Measurements from ENCODE around the gene PDE4D.
"Not testable (repeated sequence)": the region's sequence is repeated elsewhere in the genome, so short reads cannot be mapped to it uniquely, and the experiment has no call there.

PDE4D gene

GRCh38 chr5:59766427-59767210, 126.9 kb downstream of the PDE4D start:
- H3K27ac ChIP-seq, result peak overlapping the region; percentile 22; the same call in 1 of the 2 replicates
- TF ChIP-seq CTCF (IDR thresholded peaks at IDR 0.05) (no peak), ZFX (IDR thresholded peaks at IDR 0.05; ENCODE audit: borderline replicate concordance) (no peak)

- no peak for TF ChIP-seq CTCF (IDR thresholded peaks at IDR 0.05)
- TF ChIP-seq ZFX (IDR thresholded peaks at IDR 0.05; ENCODE audit: borderline replicate concordance), result no peak
- no peak overlapping the region for H3K27ac ChIP-seq
These were observed 128.1 kb downstream of the PDE4D start for GRCh38 chr5:59765446-59765845.

GRCh38 chr5:59764361-59764760, 129.2 kb downstream of the PDE4D start:
- no peak overlapping the region for H3K27ac ChIP-seq
- TF ChIP-seq CTCF (IDR thresholded peaks at IDR 0.05) (no peak), ZFX (IDR thresholded peaks at IDR 0.05; ENCODE audit: borderline replicate concordance) (no peak)

- no peak overlapping the region for H3K27ac ChIP-seq
- TF ChIP-seq CTCF (IDR thresholded peaks at IDR 0.05) (no peak), ZFX (IDR thresholded peaks at IDR 0.05; ENCODE audit: borderline replicate concordance) (no peak)
These were observed 130.0 kb downstream of the PDE4D start for GRCh38 chr5:59763541-59763940.

GRCh38 chr5:59762232-59762631, 131.3 kb downstream of the PDE4D start:
- not testable (repeated sequence) for H3K27ac ChIP-seq

- TF ChIP-seq CTCF (IDR thresholded peaks at IDR 0.05), result no peak
- TF ChIP-seq ZFX (IDR thresholded peaks at IDR 0.05; ENCODE audit: borderline replicate concordance), result no peak
- H3K27ac ChIP-seq, result peak overlapping the region; percentile 55
These were observed 132.7 kb downstream of the PDE4D start for GRCh38 chr5:59760785-59761348.

GRCh38 chr5:59759600-59760351, 133.8 kb downstream of the PDE4D start:
- H3K27ac ChIP-seq, result peak overlapping the region; percentile 55
- TF ChIP-seq ZFX (IDR thresholded peaks at IDR 0.05; ENCODE audit: borderline replicate concordance) (no peak), CTCF (IDR thresholded peaks at IDR 0.05) (no peak)

Measured in 22Rv1 (cell line).